Upper lobe of left lung (tissue), 4 donors: Measurements from ENCODE around the gene PRKN.

ENCODE experiments used
- CTCF ChIP-seq, 6 experiments: fragments of 450-650 bp in 4 of 6; fragments of 200-600 bp in 2 of 6; sonication (generic) in 2 of 6; IDR thresholded peaks; one replicate each; pipeline ENCODE4 v1.5.1; 2016 to 2019; ENCODE audit warnings: antibody characterized with exemption in 6 of 6
- POLR2AphosphoS5 ChIP-seq, 2 donors: sonication (generic); formaldehyde crosslinking; IDR thresholded peaks; one replicate each; pipeline ENCODE4 v1.5.1; 2017; ENCODE audit warnings: antibody characterized with exemption in 2 of 2

- no peak for TF ChIP-seq POLR2AphosphoS5 (IDR thresholded peaks at IDR 0.05)
- TF ChIP-seq CTCF (IDR thresholded peaks at IDR 0.05): no peak
Measured at GRCh38 chr6:162222521-162222920, 505.0 kb downstream of the PRKN start.
